ENCODE measurements around the gene GMNN.
"Not testable (repeated sequence)": the region's sequence is repeated elsewhere in the genome, so short reads cannot be mapped to it uniquely, and the experiment has no call there.

DNA sequence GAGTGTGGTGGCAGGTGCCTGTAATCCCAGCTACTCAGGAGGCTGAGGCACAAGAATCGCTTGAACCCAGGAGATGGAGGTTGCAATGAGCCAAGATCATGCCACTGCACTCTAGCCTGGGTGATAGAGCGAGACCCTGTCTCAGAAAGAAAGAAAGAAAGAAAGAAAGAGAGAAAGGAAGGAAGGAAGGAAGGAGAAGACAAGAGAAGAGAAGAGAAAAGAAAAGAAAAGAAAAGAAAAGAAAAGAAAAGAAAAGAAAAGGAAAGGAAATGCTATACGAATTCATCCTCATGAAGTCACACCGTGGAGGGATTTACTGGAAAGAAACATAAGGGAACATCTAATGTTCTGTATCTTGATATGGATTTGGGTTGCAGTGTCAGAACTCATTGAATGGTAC, 40.0 kb upstream of the GMNN start:
- TF ChIP-seq, protein P1, sequence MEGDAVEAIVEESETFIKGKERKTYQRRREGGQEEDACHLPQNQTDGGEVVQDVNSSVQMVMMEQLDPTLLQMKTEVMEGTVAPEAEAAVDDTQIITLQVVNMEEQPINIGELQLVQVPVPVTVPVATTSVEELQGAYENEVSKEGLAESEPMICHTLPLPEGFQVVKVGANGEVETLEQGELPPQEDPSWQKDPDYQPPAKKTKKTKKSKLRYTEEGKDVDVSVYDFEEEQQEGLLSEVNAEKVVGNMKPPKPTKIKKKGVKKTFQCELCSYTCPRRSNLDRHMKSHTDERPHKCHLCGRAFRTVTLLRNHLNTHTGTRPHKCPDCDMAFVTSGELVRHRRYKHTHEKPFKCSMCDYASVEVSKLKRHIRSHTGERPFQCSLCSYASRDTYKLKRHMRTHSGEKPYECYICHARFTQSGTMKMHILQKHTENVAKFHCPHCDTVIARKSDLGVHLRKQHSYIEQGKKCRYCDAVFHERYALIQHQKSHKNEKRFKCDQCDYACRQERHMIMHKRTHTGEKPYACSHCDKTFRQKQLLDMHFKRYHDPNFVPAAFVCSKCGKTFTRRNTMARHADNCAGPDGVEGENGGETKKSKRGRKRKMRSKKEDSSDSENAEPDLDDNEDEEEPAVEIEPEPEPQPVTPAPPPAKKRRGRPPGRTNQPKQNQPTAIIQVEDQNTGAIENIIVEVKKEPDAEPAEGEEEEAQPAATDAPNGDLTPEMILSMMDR (conservative IDR thresholded peaks at IDR 0.05; ENCODE audit: low read depth, low read length), result not testable (repeated sequence)
- not testable (repeated sequence) for TF ChIP-seq EZH2 (IDR thresholded peaks at IDR 0.05; ENCODE audit: low read length, unreplicated experiment); EZH2phosphoT487 (IDR thresholded peaks at IDR 0.05; ENCODE audit: borderline replicate concordance, low read length)
